Cardiac muscle cell (in vitro differentiated cells and primary cell): ENCODE data around the gene RNF217. TPM values are rescaled to one million over a fixed set of nuclear protein-coding genes. Genes with fewer than 3 reads are reported as not detected.
A peak's percentile ranks its signal among the peaks of the same experiment; 100 is the strongest.

Experiments used
- DNase-seq, 2 donors: peaks; one replicate each; pipeline versions ENCODE4 v3.0.0 to v3.0.0-alpha.2; 2010 to 2017; ENCODE audit warnings: low read depth in 1 of 2, low spot score in 1 of 2
- H3K27ac ChIP-seq: fragments of 200-600 bp; sonication (generic); 2 replicates; pipeline ENCODE4 v1.5.1; 2016
- H3K27me3 ChIP-seq: fragments of 200-600 bp; sonication (generic); 2 replicates; pipeline ENCODE4 v1.6.0; 2016; ENCODE audit warnings: control low read depth
- H3K36me3 ChIP-seq: fragments of 200-600 bp; sonication (generic); 2 replicates; pipeline ENCODE4 v1.5.1; 2016; ENCODE audit warnings: control low read depth
- H3K4me1 ChIP-seq: fragments of 200-600 bp; sonication (generic); 2 replicates; pipeline ENCODE4 v1.8.1; 2017; ENCODE audit warnings: low read depth, mild to moderate bottlenecking, mixed run types
- H3K4me3 ChIP-seq: fragments of 200-600 bp; sonication (generic); 2 replicates; pipeline ENCODE4 v1.5.1; 2016; ENCODE audit warnings: mild to moderate bottlenecking
- H3K9me3 ChIP-seq: fragments of 200-600 bp; sonication (generic); 2 replicates; pipeline ENCODE4 v1.5.1; 2017; ENCODE audit warnings: low read depth, mild to moderate bottlenecking, control low read depth
- CTCF ChIP-seq: IDR thresholded peaks from 2 replicates; pipeline ENCODE4 v1.5.1; 2012; ENCODE audit warnings: low read depth, mild to moderate bottlenecking, low read length
- polyA plus RNA-seq: library from polyadenylated mRNA; unstranded; fragments of >200 nt; fragmentation: Nextera tagmentation; extraction: Ambion mirVana; gene quantifications from 2 replicates; pipeline ENCODE4 v1.2.1, GENCODE V29; 2016
- total RNA-seq: library from RNA; depleted of rRNA; stranded (reverse); fragments of >200 nt; gene quantifications from 2 replicates; pipeline ENCODE4 v1.2.3, GENCODE V29; 2016

RNF217 gene
- total and polyA plus RNA-seq, 2 experiments from 2014 or later = 9.4 to 27.1 TPM

DNA sequence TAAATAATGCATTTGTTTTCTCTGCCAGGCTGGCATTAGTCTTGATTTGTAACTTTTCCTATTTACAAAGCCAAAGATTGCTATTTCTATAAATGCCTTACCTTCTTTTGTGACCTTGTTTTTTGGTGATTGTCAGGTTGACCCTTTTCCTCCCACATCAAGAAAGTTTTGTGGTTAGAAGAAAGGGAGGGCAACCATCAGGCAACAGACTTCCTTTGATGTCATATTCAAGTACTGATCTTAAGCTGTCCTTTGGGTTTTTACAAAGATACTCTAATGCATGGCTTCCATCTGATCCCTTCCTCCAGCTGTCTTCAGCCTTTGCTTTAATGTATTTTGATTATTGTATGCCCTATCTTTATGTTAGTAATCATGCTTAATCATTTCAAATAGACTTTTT, 23.9 kb downstream of the RNF217 start:
- H3K9me3 ChIP-seq = no peaks in the 10 kb centered on the region
- no peak for DNase-seq
- H3K36me3 ChIP-seq = no peaks in the 10 kb centered on the region
- H3K27ac ChIP-seq = no peak overlapping the region
- no peak overlapping the region for H3K4me3 ChIP-seq
- no peaks in the 10 kb centered on the region for H3K27me3 ChIP-seq
- H3K4me1 ChIP-seq = peaks cover 9% of the 10 kb centered on the region
- no peak for TF ChIP-seq CTCF

DNA sequence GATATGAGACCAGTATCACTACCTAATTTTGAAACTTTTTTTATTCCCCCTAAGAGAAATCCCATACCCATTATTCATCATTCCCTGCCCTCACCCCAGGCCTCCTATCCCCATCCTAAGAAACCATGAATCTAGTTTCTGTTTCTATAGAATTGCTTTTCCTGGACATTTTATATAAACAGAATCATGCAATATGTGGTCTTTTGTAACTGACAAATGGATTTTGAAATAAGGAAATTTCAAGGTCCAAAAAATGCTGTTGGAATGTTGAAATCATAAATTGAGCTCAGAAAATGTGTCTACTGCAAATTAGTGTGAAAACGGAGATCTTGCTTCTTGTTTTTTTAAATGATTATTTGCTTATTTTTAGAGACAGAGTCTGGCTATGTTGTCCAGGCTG, 25.1 kb downstream of the RNF217 start:
- peak in 1 of 2 donors; percentile 34 for DNase-seq
- Histone ChIP-seq H3K4me3 (no peak overlapping the region), H3K4me1 (peaks cover 16% of the 10 kb centered on the region), H3K9me3 (no peaks in the 10 kb centered on the region), H3K27me3 (no peaks in the 10 kb centered on the region), H3K36me3 (no peaks in the 10 kb centered on the region), H3K27ac (no peak overlapping the region)
- TF ChIP-seq CTCF = no peak

- Histone ChIP-seq H3K36me3 (no peaks in the 10 kb centered on the region), H3K27me3 (no peaks in the 10 kb centered on the region), H3K9me3 (no peaks in the 10 kb centered on the region), H3K27ac (no peak overlapping the region), H3K4me1 (peaks cover 16% of the 10 kb centered on the region), H3K4me3 (no peak overlapping the region)
- DNase-seq = no peak
- TF ChIP-seq CTCF = no peak
Observed at GRCh38 chr6:124987999-124988591, 25.9 kb downstream of the RNF217 start.

GRCh38 chr6:124989136-124989983, 27.1 kb downstream of the RNF217 start:
- H3K27me3 ChIP-seq = no peaks in the 10 kb centered on the region
- H3K4me3 ChIP-seq = no peak overlapping the region
- no peak for TF ChIP-seq CTCF
- H3K27ac ChIP-seq = no peak overlapping the region
- no peak for DNase-seq
- H3K36me3 ChIP-seq = no peaks in the 10 kb centered on the region
- H3K4me1 ChIP-seq = peaks cover 24% of the 10 kb centered on the region
- H3K9me3 ChIP-seq = no peaks in the 10 kb centered on the region

GRCh38 chr6:124990988-124991387, 28.8 kb downstream of the RNF217 start:
- Histone ChIP-seq H3K27ac (peak overlapping the region; percentile 48), H3K9me3 (no peaks in the 10 kb centered on the region), H3K27me3 (no peaks in the 10 kb centered on the region), H3K4me1 (peaks cover 22% of the 10 kb centered on the region), H3K36me3 (no peaks in the 10 kb centered on the region), H3K4me3 (no peak overlapping the region)
- TF ChIP-seq CTCF = no peak
- no peak for DNase-seq
